Hepatocyte (in vitro differentiated cells): Measurements from ENCODE around the gene SRRM3. TPM values are rescaled to one million over a fixed set of nuclear protein-coding genes. Genes with fewer than 3 reads are reported as not detected.
A peak's percentile ranks its signal among the peaks of the same experiment; 100 is the strongest.
"Not testable (repeated sequence)": the region's sequence is repeated elsewhere in the genome, so short reads cannot be mapped to it uniquely, and the experiment has no call there.

Experiments used
- DNase-seq: peaks from one replicate; pipeline ENCODE4 v3.0.0-alpha.2; 2016; ENCODE audit warnings: low spot score
- H2AFZ ChIP-seq: fragments of 200-600 bp; sonication (generic); 2 replicates; pipeline ENCODE4 v1.6.0; 2016; ENCODE audit warnings: antibody characterized with exemption, mild to moderate bottlenecking
- H3K27ac ChIP-seq: fragments of 200-600 bp; sonication (generic); 2 replicates; pipeline ENCODE4 v1.5.1; 2016; ENCODE audit warnings: mild to moderate bottlenecking
- H3K27me3 ChIP-seq: fragments of 200-600 bp; sonication (generic); 2 replicates; pipeline ENCODE4 v1.6.1; 2016
- H3K36me3 ChIP-seq: fragments of 200-600 bp; sonication (generic); replicated peaks from 2 replicates; pipeline ENCODE4 v1.5.1; 2016; ENCODE audit warnings: low read depth; ENCODE audit not compliant: insufficient read depth
- H3K4me1 ChIP-seq: fragments of 200-600 bp; sonication (generic); 2 replicates; pipeline ENCODE4 v1.5.1; 2016; ENCODE audit warnings: mild to moderate bottlenecking, moderate library complexity; ENCODE audit not compliant: insufficient read depth
- H3K4me2 ChIP-seq: fragments of 200-600 bp; sonication (generic); 2 replicates; pipeline ENCODE4 v1.6.0; 2016
- H3K4me3 ChIP-seq: fragments of 200-600 bp; sonication (generic); 2 replicates; pipeline ENCODE4 v1.5.1; 2016; ENCODE audit warnings: mild to moderate bottlenecking
- H3K79me2 ChIP-seq: fragments of 200-600 bp; sonication (generic); 2 replicates; pipeline ENCODE4 v1.6.0; 2017; ENCODE audit warnings: mild to moderate bottlenecking
- H3K9me2 ChIP-seq: fragments of 200-600 bp; sonication (generic); replicated peaks from 2 replicates; pipeline ENCODE4 v1.6.0; 2017; ENCODE audit warnings: mild to moderate bottlenecking; ENCODE audit not compliant: insufficient read depth
- H3K9me3 ChIP-seq: fragments of 200-600 bp; sonication (generic); 2 replicates; pipeline ENCODE4 v1.5.1; 2016; ENCODE audit warnings: low read depth, mild to moderate bottlenecking
- H4K20me1 ChIP-seq: fragments of 200-600 bp; sonication (generic); 2 replicates; pipeline ENCODE4 v1.6.0; 2016; ENCODE audit warnings: mild to moderate bottlenecking; ENCODE audit not compliant: insufficient read depth, poor library complexity, severe bottlenecking
- EZH2 ChIP-seq: fragments of 200-600 bp; sonication (generic); IDR thresholded peaks from 2 replicates; pipeline ENCODE4 v1.6.1; 2016; ENCODE audit warnings: antibody characterized with exemption, mild to moderate bottlenecking, borderline replicate concordance
- EZH2phosphoT487 ChIP-seq: fragments of 200-600 bp; sonication (generic); IDR thresholded peaks from one replicate; pipeline ENCODE4 v1.6.1; 2018; ENCODE audit warnings: antibody characterized with exemption, mild to moderate bottlenecking, low read depth, moderate library complexity; ENCODE audit not compliant: unreplicated experiment, severe bottlenecking
- WGBS: methylation state at CpG from one replicate; pipeline ENCODE4 v1.1.6; 2016; ENCODE audit warnings: low lambda C conversion rate; ENCODE audit errors: missing lambda C conversion rate; 5-methylcytosine and 5-hydroxymethylcytosine counted together
- polyA plus RNA-seq: library from polyadenylated mRNA; unstranded; fragments of >200 nt; fragmentation: Nextera tagmentation; extraction: Ambion mirVana; gene quantifications from 2 replicates; pipeline ENCODE4 v1.2.1, GENCODE V29; 2016
- total RNA-seq: library from RNA; depleted of rRNA; stranded (reverse); fragments of >200 nt; gene quantifications from 2 replicates; pipeline ENCODE4 v1.2.3, GENCODE V29; 2014
- TF ChIP-seq, protein P1 (sequence below): fragments of 200-600 bp; sonication (generic); IDR thresholded peaks from 2 replicates; pipeline ENCODE4 v1.5.1; 2016; ENCODE audit warnings: antibody characterized with exemption, mild to moderate bottlenecking; ENCODE audit not compliant: poor library complexity

Gene SRRM3
- total and polyA plus RNA-seq, 2 experiments from 2014 or later: 1.5 to 2.3 TPM

DNA sequence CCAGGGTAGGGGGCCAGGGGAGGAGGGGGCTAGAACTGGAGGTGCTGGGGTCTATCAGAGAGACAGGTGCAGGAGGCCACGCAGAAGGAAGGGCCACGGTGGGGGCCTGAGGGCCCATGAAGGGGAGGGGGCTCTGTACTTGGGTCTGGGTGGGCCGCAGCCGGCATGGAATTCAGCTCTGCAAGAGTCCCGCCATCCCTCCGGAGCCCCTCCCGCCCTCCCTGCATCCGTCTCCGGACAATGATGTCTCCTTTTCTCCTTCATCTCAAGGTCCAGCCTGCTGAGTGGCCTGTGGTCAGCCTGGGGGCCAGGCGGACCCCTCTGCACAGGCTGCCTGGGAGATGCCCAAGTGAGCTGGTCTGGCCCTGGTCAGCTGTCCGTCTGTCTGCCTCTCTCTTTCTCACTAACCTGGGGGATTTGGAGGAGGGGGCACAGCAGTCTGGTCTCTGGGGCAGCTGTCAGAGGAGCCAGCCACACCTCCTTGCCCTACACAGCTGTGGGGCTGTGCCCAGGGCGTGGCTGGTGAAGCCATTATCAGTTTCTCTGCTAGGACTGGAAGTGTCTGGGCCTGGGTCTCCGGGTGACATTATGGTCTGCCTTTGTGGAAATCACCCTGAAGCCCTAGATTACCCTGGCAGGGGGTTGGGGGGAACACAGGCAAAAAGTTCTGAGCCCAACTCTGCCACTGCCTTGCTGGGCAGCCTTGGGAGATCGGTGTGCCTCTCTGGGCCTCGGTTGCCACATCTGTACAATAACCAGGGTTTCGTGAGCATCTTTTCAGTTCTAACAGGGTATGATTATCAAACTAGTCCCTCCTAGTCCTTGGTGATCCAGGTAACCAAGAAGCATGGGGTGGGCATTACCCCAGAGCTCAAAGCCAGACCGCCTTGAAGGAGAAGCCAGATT, 81.8 kb downstream of the SRRM3 start:
- Histone ChIP-seq H3K27ac (no peak overlapping the region), H4K20me1 (no peaks in the 10 kb centered on the region), H3K4me3 (no peak overlapping the region), H3K36me3 (no peaks in the 10 kb centered on the region), H2AFZ (no peak overlapping the region), H3K4me1 (no peaks in the 10 kb centered on the region), H3K79me2 (no peaks in the 10 kb centered on the region), H3K9me2 (no peaks in the 10 kb centered on the region), H3K9me3 (no peaks in the 10 kb centered on the region), H3K4me2 (peak overlapping the region; percentile 80), H3K27me3 (peaks cover 40% of the 10 kb centered on the region)
- WGBS: 85% methylated on average over 9 of the region's 17 CpGs
- TF ChIP-seq, protein P1, sequence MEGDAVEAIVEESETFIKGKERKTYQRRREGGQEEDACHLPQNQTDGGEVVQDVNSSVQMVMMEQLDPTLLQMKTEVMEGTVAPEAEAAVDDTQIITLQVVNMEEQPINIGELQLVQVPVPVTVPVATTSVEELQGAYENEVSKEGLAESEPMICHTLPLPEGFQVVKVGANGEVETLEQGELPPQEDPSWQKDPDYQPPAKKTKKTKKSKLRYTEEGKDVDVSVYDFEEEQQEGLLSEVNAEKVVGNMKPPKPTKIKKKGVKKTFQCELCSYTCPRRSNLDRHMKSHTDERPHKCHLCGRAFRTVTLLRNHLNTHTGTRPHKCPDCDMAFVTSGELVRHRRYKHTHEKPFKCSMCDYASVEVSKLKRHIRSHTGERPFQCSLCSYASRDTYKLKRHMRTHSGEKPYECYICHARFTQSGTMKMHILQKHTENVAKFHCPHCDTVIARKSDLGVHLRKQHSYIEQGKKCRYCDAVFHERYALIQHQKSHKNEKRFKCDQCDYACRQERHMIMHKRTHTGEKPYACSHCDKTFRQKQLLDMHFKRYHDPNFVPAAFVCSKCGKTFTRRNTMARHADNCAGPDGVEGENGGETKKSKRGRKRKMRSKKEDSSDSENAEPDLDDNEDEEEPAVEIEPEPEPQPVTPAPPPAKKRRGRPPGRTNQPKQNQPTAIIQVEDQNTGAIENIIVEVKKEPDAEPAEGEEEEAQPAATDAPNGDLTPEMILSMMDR: no peak
- TF ChIP-seq EZH2phosphoT487 (no peak), EZH2 (no peak)
- no peak for DNase-seq

- no peaks in the 10 kb centered on the region for H4K20me1 ChIP-seq
- 91% methylated on average over 28 of the region's 29 CpGs for WGBS
- H3K4me2 ChIP-seq: no peak overlapping the region
- no peak overlapping the region for H3K4me3 ChIP-seq
- H3K9me2 ChIP-seq: no peaks in the 10 kb centered on the region
- no peak for TF ChIP-seq EZH2
- TF ChIP-seq, protein P1: no peak
- TF ChIP-seq EZH2phosphoT487: no peak
- no peaks in the 10 kb centered on the region for H3K79me2 ChIP-seq
- peaks cover under 1% of the 10 kb centered on the region for H3K4me1 ChIP-seq
- no peaks in the 10 kb centered on the region for H3K9me3 ChIP-seq
- H3K27me3 ChIP-seq: peaks cover 23% of the 10 kb centered on the region
- no peak overlapping the region for H3K27ac ChIP-seq
- DNase-seq: no peak
- H2AFZ ChIP-seq: no peak overlapping the region
- H3K36me3 ChIP-seq: no peaks in the 10 kb centered on the region
Observed at GRCh38 chr7:76285604-76286374, 84.1 kb downstream of the SRRM3 start.

DNA sequence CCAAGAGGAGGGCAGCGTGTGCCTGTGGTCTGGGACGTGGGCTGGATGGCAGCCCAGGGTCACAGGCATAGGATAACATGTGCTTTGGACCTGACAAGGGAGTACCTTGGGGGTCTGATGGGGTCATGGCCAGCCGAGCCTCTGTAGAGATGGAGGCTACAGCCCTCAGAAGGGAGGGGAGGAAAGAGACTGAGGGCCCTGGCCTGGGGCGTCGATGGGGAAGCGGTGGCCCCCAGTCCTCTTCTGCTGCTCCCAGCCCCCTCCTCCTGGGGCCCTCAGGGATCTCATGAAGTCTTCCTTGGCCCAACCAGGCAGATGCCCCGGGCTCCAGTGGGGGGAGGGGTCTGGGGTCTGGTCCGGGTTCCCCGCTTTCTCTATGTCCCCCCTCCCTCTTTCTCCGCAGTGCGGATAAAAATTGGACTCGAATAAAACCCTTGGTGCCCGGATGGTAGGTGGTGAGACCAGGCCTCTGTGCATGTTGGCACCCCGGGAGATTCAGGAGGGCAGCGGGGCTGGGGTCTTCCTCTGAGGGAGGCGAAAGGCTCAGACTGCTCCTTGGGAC, 85.2 kb downstream of the SRRM3 start:
- Histone ChIP-seq H3K4me1 (peaks cover 7% of the 10 kb centered on the region), H3K9me3 (no peaks in the 10 kb centered on the region), H3K4me2 (no peak overlapping the region), H3K4me3 (no peak overlapping the region), H3K27me3 (peaks cover 17% of the 10 kb centered on the region), H3K36me3 (no peaks in the 10 kb centered on the region), H2AFZ (no peak overlapping the region), H3K9me2 (no peaks in the 10 kb centered on the region), H3K79me2 (no peaks in the 10 kb centered on the region), H3K27ac (no peak overlapping the region), H4K20me1 (no peaks in the 10 kb centered on the region)
- DNase-seq: no peak
- WGBS: 90% methylated on average over 16 of the region's 16 CpGs
- no peak for TF ChIP-seq EZH2phosphoT487
- TF ChIP-seq EZH2: no peak
- TF ChIP-seq, protein P1: no peak

- H3K4me2 ChIP-seq, H3K4me3 ChIP-seq, H3K9me3 ChIP-seq, H3K36me3 ChIP-seq, H3K9me2 ChIP-seq, H2AFZ ChIP-seq, H3K79me2 ChIP-seq, H3K27me3 ChIP-seq, DNase-seq, H4K20me1 ChIP-seq: not testable (repeated sequence)
- peak overlapping the region; percentile 79 for H3K27ac ChIP-seq
- 86% methylated on average over 6 of the region's 6 CpGs for WGBS
- H3K4me1 ChIP-seq: peaks cover 17% of the 10 kb centered on the region
Observed at GRCh38 chr7:76290847-76291350, 89.2 kb downstream of the SRRM3 start.
